HL-60/S4 (cell line): ENCODE results near the gene REST.

ENCODE experiments used
- in situ Hi-C: fragments of 300-500 bp; cut with MboI; formaldehyde crosslinking; loops from 2 replicates; pipeline ENCODE4 v1.14.3; 2022; ENCODE audit warnings: low sequenced_read_pairs

REST gene

GRCh38 chr4:56976837-56977320, 69.2 kb downstream of the REST start:
- in situ Hi-C loops: no loop called here

GRCh38 chr4:56977321-56978012, 69.8 kb downstream of the REST start, which contains the start of gene NOA1:
TSS of gene NOA1 (minus strand) at chr4:56977606. CDS start at chr4:56977585, 21 bp downstream.
- in situ Hi-C loops: no loop called here

- in situ Hi-C loops: no loop called here
Observed at GRCh38 chr4:56978750-56979303, 71.1 kb downstream of the REST start, which contains the start of gene POLR2B. TSS of gene POLR2B (plus strand) at chr4:56978896. CDS start at chr4:56978986, 90 bp downstream.

GRCh38 chr4:56979421-56980072, 71.8 kb downstream of the REST start:
- in situ Hi-C loops: no loop called here

- in situ Hi-C loops: no loop called here
Observed at GRCh38 chr4:56981795-56982201, 74.1 kb downstream of the REST start.

GRCh38 chr4:56986192-56986591, 78.5 kb downstream of the REST start:
- in situ Hi-C loops: no loop called here

GRCh38 chr4:56986952-56987351, 79.3 kb downstream of the REST start:
- in situ Hi-C loops: no loop called here

GRCh38 chr4:56990109-56990905, 82.6 kb downstream of the REST start:
- in situ Hi-C loops: no loop called here

GRCh38 chr4:56995525-56995924, 87.8 kb downstream of the REST start:
- in situ Hi-C loops: no loop called here

- in situ Hi-C loops: no loop called here
Observed at GRCh38 chr4:56999751-57000150, 92.1 kb downstream of the REST start.

- in situ Hi-C loops: no loop called here
Observed at GRCh38 chr4:57013543-57014120, 105.9 kb downstream of the REST start.
